ENCODE measurements around the gene SCD5. TPM values are rescaled to one million over a fixed set of nuclear protein-coding genes. Genes with fewer than 3 reads are reported as not detected.
A peak's percentile ranks its signal among the peaks of the same experiment; 100 is the strongest.

SCD5 gene
- total RNA-seq, 2 donors from 2014 or later, result 51.4 TPM

- Histone ChIP-seq H3K9me3 (no peaks in the 10 kb centered on the region), H3K27me3 (no peaks in the 10 kb centered on the region), H3K27ac (peak overlapping the region; percentile 35 to 80 (median 72)), H3K36me3 (replicated peaks in 1 of 2; ENCODE audit: insufficient read depth in 1 of 2, low read depth in 2 of 2) (no peaks in the 10 kb centered on the region), H3K4me1 (peaks cover 25% of the 10 kb centered on the region), H3K4me3 (peak overlapping the region in 1 of 2 donors; percentile 10)
- peak in 1 of 3 donors; percentile 14 for TF ChIP-seq POLR2A (IDR thresholded peaks at IDR 0.05)
- TF ChIP-seq CTCF (IDR thresholded peaks at IDR 0.05), result no peak
- ATAC-seq (peak; percentile 41), DNase-seq (peak in 3 of 4 donors; percentile 32 to 43 (median 35))
- 5 to 20% methylated on average over 11 to 45 of the region's 47 CpGs for WGBS, 2 donors
- intact Hi-C loops (cut with DNase I), result no loop called here
These were observed 1.0 kb downstream of the SCD5 start for GRCh38 chr4:82797405-82798111.

GRCh38 chr4:82797040-82797404 lies 1.6 kb downstream of the SCD5 start:
- peaks cover 25% of the 10 kb centered on the region for H3K4me1 ChIP-seq
- ATAC-seq (peak; percentile 7), DNase-seq (peak in 2 of 4 donors; percentile 42 to 47)
- H3K9me3 ChIP-seq, result no peaks in the 10 kb centered on the region
- peak overlapping the region in 1 of 2 donors; percentile 10 for H3K4me3 ChIP-seq
- H3K36me3 ChIP-seq (replicated peaks in 1 of 2; ENCODE audit: insufficient read depth in 1 of 2, low read depth in 2 of 2), result no peaks in the 10 kb centered on the region
- intact Hi-C loops (cut with DNase I), result no loop called here
- 33 to 50% methylated on average over 6 of the region's 6 CpGs for WGBS, 2 donors
- no peaks in the 10 kb centered on the region for H3K27me3 ChIP-seq
- peak overlapping the region; percentile 35 to 80 (median 72) for H3K27ac ChIP-seq
- no peak for TF ChIP-seq CTCF (IDR thresholded peaks at IDR 0.05)
- no peak for TF ChIP-seq POLR2A (IDR thresholded peaks at IDR 0.05)

GRCh38 chr4:82792912-82793649 lies 5.5 kb downstream of the SCD5 start:
- Histone ChIP-seq H3K9me3 (no peaks in the 10 kb centered on the region), H3K4me1 (peaks cover 17% of the 10 kb centered on the region), H3K27ac (peak overlapping the region in 2 of 4 donors; percentile 8 to 12), H3K36me3 (replicated peaks in 1 of 2; ENCODE audit: insufficient read depth in 1 of 2, low read depth in 2 of 2) (no peaks in the 10 kb centered on the region), H3K27me3 (no peaks in the 10 kb centered on the region), H3K4me3 (no peak overlapping the region)
- no peak for TF ChIP-seq POLR2A (IDR thresholded peaks at IDR 0.05)
- no peak for TF ChIP-seq CTCF (IDR thresholded peaks at IDR 0.05)
- DNase-seq (no peak), ATAC-seq (no peak)
- intact Hi-C loops (cut with DNase I), result no loop called here
- WGBS, 2 donors, result 51 to 53% methylated on average over 6 of the region's 6 CpGs

- intact Hi-C loops (cut with DNase I), result no loop called here
- no peak for TF ChIP-seq CTCF (IDR thresholded peaks at IDR 0.05)
- no peak for TF ChIP-seq POLR2A (IDR thresholded peaks at IDR 0.05)
- no peaks in the 10 kb centered on the region for H3K36me3 ChIP-seq (replicated peaks in 1 of 2; ENCODE audit: insufficient read depth in 1 of 2, low read depth in 2 of 2)
- peak; percentile 64 for ATAC-seq
- H3K27ac ChIP-seq, result peak overlapping the region in 3 of 4 donors; percentile 33 to 61 (median 45)
- no peak overlapping the region for H3K4me3 ChIP-seq
- DNase-seq, result no peak
- no peaks in the 10 kb centered on the region for H3K9me3 ChIP-seq
- H3K27me3 ChIP-seq, result no peaks in the 10 kb centered on the region
- peaks cover 7% of the 10 kb centered on the region for H3K4me1 ChIP-seq
- WGBS, 2 donors, result 66 to 83% methylated on average over 6 of the region's 6 CpGs
These were observed 7.4 kb downstream of the SCD5 start for GRCh38 chr4:82791179-82791578.
